Measurements from ENCODE around the gene CHPF2. TPM values are rescaled to one million over a fixed set of nuclear protein-coding genes. Genes with fewer than 3 reads are reported as not detected.

The CHPF2 gene
- total and polyA plus RNA-seq, 2 experiments from 2014 or later = 4.8 to 26.1 TPM

DNA sequence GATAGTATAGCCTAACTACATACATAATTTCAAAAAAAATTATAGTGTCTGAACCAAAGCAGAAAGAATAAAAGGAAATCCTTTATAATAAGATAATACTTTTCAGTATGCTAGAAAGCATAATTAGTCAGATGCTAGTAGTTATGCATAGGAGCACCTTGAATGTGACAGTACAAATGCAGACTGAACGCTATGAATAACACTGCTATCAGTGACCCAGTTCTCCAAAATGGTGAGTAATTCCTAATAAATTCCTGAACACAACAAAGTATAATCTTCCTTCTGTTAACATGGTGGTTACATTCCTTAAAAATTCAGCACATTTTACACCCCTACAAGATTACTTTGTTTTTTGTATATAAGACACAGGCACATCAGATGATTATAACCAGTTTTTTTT is 1.2 kb upstream of the CHPF2 start (continued):
- no peak for TF ChIP-seq ZNF114 (CRISPR knock-in tag; IDR thresholded peaks at IDR 0.05)

DNA sequence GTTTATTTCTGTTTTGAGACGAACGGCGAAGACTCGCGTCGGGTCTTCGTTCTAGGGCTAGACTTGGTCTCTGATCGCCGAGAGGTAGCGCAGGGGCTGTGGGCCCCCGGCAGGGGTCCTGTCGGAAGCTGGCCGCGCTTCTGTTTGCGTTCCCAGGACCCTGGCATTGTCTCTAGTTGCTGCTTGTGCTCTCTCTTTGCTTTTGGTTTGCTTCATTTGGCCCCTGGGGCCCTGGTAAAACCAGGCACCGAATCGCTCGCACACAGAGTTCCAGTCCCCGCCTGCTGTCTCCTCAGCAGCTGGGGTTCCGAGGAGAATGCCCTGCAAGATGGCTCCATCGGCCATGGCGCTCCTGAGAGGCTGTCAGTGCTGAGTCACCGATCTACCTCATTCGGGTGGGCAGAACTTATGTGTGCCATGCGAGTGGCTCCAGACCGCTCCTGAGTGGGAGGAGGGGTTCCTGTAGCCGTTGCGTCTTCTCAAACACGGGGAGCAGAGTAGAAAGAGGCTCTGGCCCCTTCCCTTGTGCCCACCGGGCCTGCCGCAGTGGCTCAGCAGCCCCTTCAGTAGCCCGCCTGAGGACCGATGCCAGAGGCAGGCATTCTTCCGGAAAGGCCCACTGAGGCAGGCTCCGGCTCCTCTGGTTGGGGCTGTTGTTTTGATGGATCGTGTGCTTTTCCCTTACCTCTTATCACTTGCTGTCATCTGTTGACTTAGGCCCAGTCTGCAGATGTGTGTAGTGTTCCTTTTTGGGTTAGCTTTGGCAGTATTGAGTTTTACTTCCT is 826 bp downstream of the CHPF2 start:
- Histone ChIP-seq H3K9me2 (ENCODE audit: insufficient read depth) (no peaks in the 10 kb centered on the region), H4K20me1 (replicated peaks; ENCODE audit: insufficient read depth) (peaks cover 14% of the 10 kb centered on the region; the same call in 1 of the 2 replicates), H3K79me2 (replicated peaks; ENCODE audit: insufficient read depth) (peaks cover 19% of the 10 kb centered on the region), H3K4me2 (peak overlapping the region; percentile 95), H2AFZ (0 out of 2 replicates have a peak overlapping the region, but pooled peaks have one; percentile 59), H3K36me3 (ENCODE audit: insufficient read depth) (no peaks in the 10 kb centered on the region), H3K27me3 (ENCODE audit: insufficient read depth) (no peaks in the 10 kb centered on the region), H3F3A (replicated peaks; ENCODE audit: low read depth) (peaks cover 2% of the 10 kb centered on the region), H3K4me1 (ENCODE audit: insufficient read depth) (peaks cover 10% of the 10 kb centered on the region), H3K4me3 (peak overlapping the region; percentile 96), H3K27ac (ENCODE audit: low read depth) (peak overlapping the region; percentile 74; the same call in 1 of the 2 replicates)
- H3K27me3 Mint-ChIP-seq (ENCODE audit: insufficient read depth, low read depth, poor library complexity) = peaks cover 8% of the 10 kb centered on the region
- peak; percentile 47 for ATAC-seq
- peak; percentile 57 for DNase-seq (ENCODE audit: low spot score)
- no peaks in the 10 kb centered on the region for H3K9me3 Mint-ChIP-seq
- H3K4me3 Mint-ChIP-seq = peak overlapping the region; percentile 98
- H3K4me1 Mint-ChIP-seq = peaks cover 16% of the 10 kb centered on the region
- peaks cover 15% of the 10 kb centered on the region; the same call in 2 of the 3 replicates for H3K36me3 Mint-ChIP-seq (ENCODE audit: low read depth)
- peak overlapping the region; percentile 84; the same call in 1 of the 2 replicates for H3K27ac Mint-ChIP-seq
- TF ChIP-seq EZH2phosphoT487 (IDR thresholded peaks at IDR 0.05; ENCODE audit: unreplicated experiment) (no peak), NANOG (IDR thresholded peaks at IDR 0.05; ENCODE audit: borderline replicate concordance) (no peak)
- TF ChIP-seq, protein P1, sequence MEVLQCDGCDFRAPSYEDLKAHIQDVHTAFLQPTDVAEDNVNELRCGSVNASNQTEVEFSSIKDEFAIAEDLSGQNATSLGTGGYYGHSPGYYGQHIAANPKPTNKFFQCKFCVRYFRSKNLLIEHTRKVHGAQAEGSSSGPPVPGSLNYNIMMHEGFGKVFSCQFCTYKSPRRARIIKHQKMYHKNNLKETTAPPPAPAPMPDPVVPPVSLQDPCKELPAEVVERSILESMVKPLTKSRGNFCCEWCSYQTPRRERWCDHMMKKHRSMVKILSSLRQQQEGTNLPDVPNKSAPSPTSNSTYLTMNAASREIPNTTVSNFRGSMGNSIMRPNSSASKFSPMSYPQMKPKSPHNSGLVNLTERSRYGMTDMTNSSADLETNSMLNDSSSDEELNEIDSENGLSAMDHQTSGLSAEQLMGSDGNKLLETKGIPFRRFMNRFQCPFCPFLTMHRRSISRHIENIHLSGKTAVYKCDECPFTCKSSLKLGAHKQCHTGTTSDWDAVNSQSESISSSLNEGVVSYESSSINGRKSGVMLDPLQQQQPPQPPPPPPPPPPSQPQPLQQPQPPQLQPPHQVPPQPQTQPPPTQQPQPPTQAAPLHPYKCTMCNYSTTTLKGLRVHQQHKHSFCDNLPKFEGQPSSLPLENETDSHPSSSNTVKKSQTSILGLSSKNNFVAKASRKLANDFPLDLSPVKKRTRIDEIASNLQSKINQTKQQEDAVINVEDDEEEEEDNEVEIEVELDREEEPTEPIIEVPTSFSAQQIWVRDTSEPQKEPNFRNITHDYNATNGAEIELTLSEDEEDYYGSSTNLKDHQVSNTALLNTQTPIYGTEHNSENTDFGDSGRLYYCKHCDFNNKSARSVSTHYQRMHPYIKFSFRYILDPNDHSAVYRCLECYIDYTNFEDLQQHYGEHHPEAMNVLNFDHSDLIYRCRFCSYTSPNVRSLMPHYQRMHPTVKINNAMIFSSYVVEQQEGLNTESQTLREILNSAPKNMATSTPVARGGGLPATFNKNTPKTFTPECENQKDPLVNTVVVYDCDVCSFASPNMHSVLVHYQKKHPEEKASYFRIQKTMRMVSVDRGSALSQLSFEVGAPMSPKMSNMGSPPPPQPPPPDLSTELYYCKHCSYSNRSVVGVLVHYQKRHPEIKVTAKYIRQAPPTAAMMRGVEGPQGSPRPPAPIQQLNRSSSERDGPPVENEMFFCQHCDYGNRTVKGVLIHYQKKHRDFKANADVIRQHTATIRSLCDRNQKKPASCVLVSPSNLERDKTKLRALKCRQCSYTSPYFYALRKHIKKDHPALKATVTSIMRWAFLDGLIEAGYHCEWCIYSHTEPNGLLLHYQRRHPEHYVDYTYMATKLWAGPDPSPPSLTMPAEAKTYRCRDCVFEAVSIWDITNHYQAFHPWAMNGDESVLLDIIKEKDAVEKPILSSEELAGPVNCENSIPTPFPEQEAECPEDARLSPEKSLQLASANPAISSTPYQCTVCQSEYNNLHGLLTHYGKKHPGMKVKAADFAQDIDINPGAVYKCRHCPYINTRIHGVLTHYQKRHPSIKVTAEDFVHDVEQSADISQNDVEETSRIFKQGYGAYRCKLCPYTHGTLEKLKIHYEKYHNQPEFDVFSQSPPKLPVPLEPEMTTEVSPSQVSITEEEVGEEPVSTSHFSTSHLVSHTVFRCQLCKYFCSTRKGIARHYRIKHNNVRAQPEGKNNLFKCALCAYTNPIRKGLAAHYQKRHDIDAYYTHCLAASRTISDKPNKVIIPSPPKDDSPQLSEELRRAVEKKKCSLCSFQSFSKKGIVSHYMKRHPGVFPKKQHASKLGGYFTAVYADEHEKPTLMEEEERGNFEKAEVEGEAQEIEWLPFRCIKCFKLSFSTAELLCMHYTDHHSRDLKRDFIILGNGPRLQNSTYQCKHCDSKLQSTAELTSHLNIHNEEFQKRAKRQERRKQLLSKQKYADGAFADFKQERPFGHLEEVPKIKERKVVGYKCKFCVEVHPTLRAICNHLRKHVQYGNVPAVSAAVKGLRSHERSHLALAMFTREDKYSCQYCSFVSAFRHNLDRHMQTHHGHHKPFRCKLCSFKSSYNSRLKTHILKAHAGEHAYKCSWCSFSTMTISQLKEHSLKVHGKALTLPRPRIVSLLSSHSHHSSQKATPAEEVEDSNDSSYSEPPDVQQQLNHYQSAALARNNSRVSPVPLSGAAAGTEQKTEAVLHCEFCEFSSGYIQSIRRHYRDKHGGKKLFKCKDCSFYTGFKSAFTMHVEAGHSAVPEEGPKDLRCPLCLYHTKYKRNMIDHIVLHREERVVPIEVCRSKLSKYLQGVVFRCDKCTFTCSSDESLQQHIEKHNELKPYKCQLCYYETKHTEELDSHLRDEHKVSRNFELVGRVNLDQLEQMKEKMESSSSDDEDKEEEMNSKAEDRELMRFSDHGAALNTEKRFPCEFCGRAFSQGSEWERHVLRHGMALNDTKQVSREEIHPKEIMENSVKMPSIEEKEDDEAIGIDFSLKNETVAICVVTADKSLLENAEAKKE (CRISPR knock-in tag; IDR thresholded peaks at IDR 0.05) = no peak

Measured in GM23338 (cell line).